GM23248 (cell line): ENCODE data around the gene FUCA2. TPM values are rescaled to one million over a fixed set of nuclear protein-coding genes. Genes with fewer than 3 reads are reported as not detected.
A peak's percentile ranks its signal among the peaks of the same experiment; 100 is the strongest.
"Not testable (repeated sequence)": the region's sequence is repeated elsewhere in the genome, so short reads cannot be mapped to it uniquely, and the experiment has no call there.

Source experiments
- DNase-seq: peaks from one replicate; pipeline ENCODE4 v3.0.0-alpha.2; 2015
- H2AFZ ChIP-seq: fragments of 200-600 bp; sonication (generic); 2 replicates; pipeline ENCODE4 v1.6.1; 2016; ENCODE audit warnings: antibody characterized with exemption
- H3F3A ChIP-seq: fragments of 200-600 bp; sonication (generic); 2 replicates; pipeline ENCODE4 v1.6.1; 2016; ENCODE audit warnings: mild to moderate bottlenecking, antibody characterized with exemption, mixed run types; ENCODE audit not compliant: insufficient read depth
- H3K27ac ChIP-seq: fragments of 200-600 bp; sonication (generic); 2 replicates; pipeline ENCODE4 v1.5.1; 2016; ENCODE audit warnings: mild to moderate bottlenecking
- H3K27me3 ChIP-seq: fragments of 200-600 bp; sonication (generic); replicated peaks from 2 replicates; pipeline ENCODE4 v1.6.1; 2016; ENCODE audit warnings: mild to moderate bottlenecking; ENCODE audit not compliant: insufficient read depth
- H3K36me3 ChIP-seq: fragments of 200-600 bp; sonication (generic); 2 replicates; pipeline ENCODE4 v1.6.1; 2016; ENCODE audit warnings: low read depth, mild to moderate bottlenecking
- H3K4me1 ChIP-seq: fragments of 200-600 bp; sonication (generic); 2 replicates; pipeline ENCODE4 v1.6.1; 2016; ENCODE audit warnings: mild to moderate bottlenecking; ENCODE audit not compliant: insufficient read depth
- H3K4me2 ChIP-seq: fragments of 200-600 bp; sonication (generic); one replicate; pipeline ENCODE4 v1.6.1; 2016; ENCODE audit warnings: mild to moderate bottlenecking; ENCODE audit not compliant: unreplicated experiment
- H3K4me3 ChIP-seq: fragments of 200-600 bp; sonication (generic); 2 replicates; pipeline ENCODE4 v1.5.1; 2016; ENCODE audit warnings: mild to moderate bottlenecking
- H3K79me2 ChIP-seq: fragments of 200-600 bp; sonication (generic); 2 replicates; pipeline ENCODE4 v1.6.1; 2016; ENCODE audit warnings: mild to moderate bottlenecking; ENCODE audit not compliant: insufficient read depth
- H3K9ac ChIP-seq: fragments of 200-600 bp; sonication (generic); 2 replicates; pipeline ENCODE4 v1.6.1; 2016; ENCODE audit warnings: mild to moderate bottlenecking
- H3K9me2 ChIP-seq: fragments of 200-600 bp; sonication (generic); 2 replicates; pipeline ENCODE4 v1.6.1; 2016; ENCODE audit warnings: mixed run types, mild to moderate bottlenecking, moderate library complexity; ENCODE audit not compliant: insufficient read depth
- H3K9me3 ChIP-seq: fragments of 200-600 bp; sonication (generic); one replicate; pipeline ENCODE4 v1.6.1; 2017; ENCODE audit warnings: low read depth
- H4K20me1 ChIP-seq: fragments of 200-600 bp; sonication (generic); 2 replicates; pipeline ENCODE4 v1.6.0; 2016; ENCODE audit not compliant: insufficient read depth
- EZH2 ChIP-seq: fragments of 200-600 bp; sonication (generic); IDR thresholded peaks from 2 replicates; pipeline ENCODE4 v1.6.1; 2018; ENCODE audit warnings: antibody characterized with exemption, mild to moderate bottlenecking; ENCODE audit not compliant: insufficient read depth, poor library complexity, severe bottlenecking
- EZH2phosphoT487 ChIP-seq: fragments of 200-600 bp; sonication (generic); IDR thresholded peaks from 2 replicates; pipeline ENCODE4 v1.6.1; 2018; ENCODE audit warnings: antibody characterized with exemption, moderate library complexity, mild to moderate bottlenecking, low read depth; ENCODE audit not compliant: insufficient read depth
- WGBS, 2 experiments: methylation state at CpG; one replicate each; pipeline ENCODE4 v1.1.6; 2015 to 2017; ENCODE audit warnings: low lambda C conversion rate in 2 of 2, low coverage in 1 of 2; ENCODE audit errors: missing lambda C conversion rate in 2 of 2; 5-methylcytosine and 5-hydroxymethylcytosine counted together
- in situ Hi-C: fragments of 300-500 bp; cut with MboI; formaldehyde crosslinking; loops from 2 replicates; pipeline ENCODE4 v1.15.0; 2020
- polyA plus RNA-seq: library from polyadenylated mRNA; unstranded; fragments of >200 nt; fragmentation: Nextera tagmentation; extraction: Ambion mirVana; gene quantifications from 2 replicates; pipeline ENCODE4 v1.2.1, GENCODE V29; 2016
- total RNA-seq: library from RNA; depleted of rRNA; stranded (reverse); fragments of >200 nt; shearing (Covaris generic); gene quantifications from 2 replicates; pipeline ENCODE4 v1.2.3, GENCODE V29; 2014

FUCA2 gene
- total and polyA plus RNA-seq, 2 experiments from 2014 or later = 57.2 to 108 TPM

GRCh38 chr6:143516690-143517446 lies 5.3 kb upstream of the FUCA2 start:
- WGBS, 2 experiments = 62 to 77% methylated on average over 2 of the region's 2 CpGs

GRCh38 chr6:143515766-143516355 lies 4.3 kb upstream of the FUCA2 start:
- no peak overlapping the region for H3K4me2 ChIP-seq
- no peaks in the 10 kb centered on the region for H3K9me2 ChIP-seq
- H3K27ac ChIP-seq = no peak overlapping the region
- 0 out of 2 replicates have a peak, but pooled peaks cover 4% of the 10 kb centered on the region for H3F3A ChIP-seq
- no peak overlapping the region for H3K9ac ChIP-seq
- TF ChIP-seq EZH2phosphoT487 (no peak), EZH2 (no peak)
- WGBS, 2 experiments = 42 to 44% methylated on average over 7 of the region's 7 CpGs
- no peaks in the 10 kb centered on the region for H4K20me1 ChIP-seq
- in situ Hi-C loops = no loop called here
- H3K4me3 ChIP-seq = no peak overlapping the region
- H3K36me3 ChIP-seq = no peaks in the 10 kb centered on the region
- 0 out of 2 replicates have a peak, but pooled peaks cover 7% of the 10 kb centered on the region for H3K27me3 ChIP-seq
- no peak overlapping the region for H2AFZ ChIP-seq
- H3K79me2 ChIP-seq = peaks cover 2% of the 10 kb centered on the region
- DNase-seq = no peak
- no peaks in the 10 kb centered on the region for H3K9me3 ChIP-seq
- peaks cover 8% of the 10 kb centered on the region; the same call in 1 of the 2 replicates for H3K4me1 ChIP-seq

More at GRCh38 chr6:143516690-143517446, 5.3 kb upstream of the FUCA2 start:
- H3K4me3 ChIP-seq = no peak overlapping the region
- no peak overlapping the region for H3K9ac ChIP-seq
- H3K9me3 ChIP-seq = no peaks in the 10 kb centered on the region
- no peak for TF ChIP-seq EZH2
- no peak for TF ChIP-seq EZH2phosphoT487
- no peak overlapping the region for H3K4me2 ChIP-seq
- no peak overlapping the region for H2AFZ ChIP-seq
- no peak overlapping the region for H3K27ac ChIP-seq
- H3K36me3 ChIP-seq = no peaks in the 10 kb centered on the region
- no peaks in the 10 kb centered on the region for H3K9me2 ChIP-seq
- in situ Hi-C loops = no loop called here
- H3K27me3 ChIP-seq = 0 out of 2 replicates have a peak, but pooled peaks cover 7% of the 10 kb centered on the region
- DNase-seq = no peak
- 0 out of 2 replicates have a peak, but pooled peaks cover 4% of the 10 kb centered on the region for H3F3A ChIP-seq
- H3K79me2 ChIP-seq = no peaks in the 10 kb centered on the region
- peaks cover 8% of the 10 kb centered on the region; the same call in 1 of the 2 replicates for H3K4me1 ChIP-seq
- H4K20me1 ChIP-seq = no peaks in the 10 kb centered on the region

GRCh38 chr6:143515061-143515760 lies 3.7 kb upstream of the FUCA2 start:
- no peak overlapping the region for H3K27ac ChIP-seq
- no peaks in the 10 kb centered on the region for H3K36me3 ChIP-seq
- H3K4me1 ChIP-seq = peaks cover 12% of the 10 kb centered on the region; the same call in 1 of the 2 replicates
- H3K9me3 ChIP-seq = no peaks in the 10 kb centered on the region
- no peaks in the 10 kb centered on the region for H3K9me2 ChIP-seq
- TF ChIP-seq EZH2phosphoT487 (no peak), EZH2 (no peak)
- no peak overlapping the region for H3K4me3 ChIP-seq
- no peak overlapping the region for H3K9ac ChIP-seq
- peak overlapping the region; percentile 36 for H2AFZ ChIP-seq
- 30 to 31% methylated on average over 12 of the region's 12 CpGs for WGBS, 2 experiments
- no peaks in the 10 kb centered on the region for H4K20me1 ChIP-seq
- 0 out of 2 replicates have a peak, but pooled peaks cover 4% of the 10 kb centered on the region for H3F3A ChIP-seq
- H3K4me2 ChIP-seq = peak overlapping the region; percentile 13
- H3K27me3 ChIP-seq = 0 out of 2 replicates have a peak, but pooled peaks cover 7% of the 10 kb centered on the region
- peaks cover 9% of the 10 kb centered on the region for H3K79me2 ChIP-seq
- in situ Hi-C loops = no loop called here
- DNase-seq = peak; percentile 67

- TF ChIP-seq EZH2phosphoT487 (no peak), EZH2 (no peak)
- H4K20me1 ChIP-seq = no peaks in the 10 kb centered on the region
- H3K9me3 ChIP-seq = no peaks in the 10 kb centered on the region
- H3K4me1 ChIP-seq = peaks cover 18% of the 10 kb centered on the region; the same call in 1 of the 2 replicates
- in situ Hi-C loops = no loop called here
- no peak overlapping the region for H3K4me2 ChIP-seq
- no peak overlapping the region for H2AFZ ChIP-seq
- H3K9ac ChIP-seq = no peak overlapping the region
- H3K36me3 ChIP-seq = no peaks in the 10 kb centered on the region
- H3K4me3 ChIP-seq = no peak overlapping the region
- 69 to 78% methylated on average over 4 of the region's 4 CpGs for WGBS, 2 experiments
- H3K27ac ChIP-seq = no peak overlapping the region
- peaks cover 26% of the 10 kb centered on the region for H3K79me2 ChIP-seq
- H3K9me2 ChIP-seq = no peaks in the 10 kb centered on the region
- peak; percentile 36 for DNase-seq
- H3F3A ChIP-seq = 0 out of 2 replicates have a peak, but pooled peaks cover 4% of the 10 kb centered on the region
- 0 out of 2 replicates have a peak, but pooled peaks cover 7% of the 10 kb centered on the region for H3K27me3 ChIP-seq
Observed at GRCh38 chr6:143513410-143513809, 1.9 kb upstream of the FUCA2 start.

GRCh38 chr6:143510326-143510725 lies 1.2 kb downstream of the FUCA2 start:
- peak overlapping the region; percentile 76; the same call in 1 of the 2 replicates for H3K27ac ChIP-seq
- H3K4me1 ChIP-seq = peaks cover 16% of the 10 kb centered on the region; the same call in 1 of the 2 replicates
- H2AFZ ChIP-seq = peak overlapping the region; percentile 94
- H4K20me1 ChIP-seq, H3K9me2 ChIP-seq, DNase-seq, H3K27me3 ChIP-seq, H3K9me3 ChIP-seq, H3F3A ChIP-seq, H3K36me3 ChIP-seq, in situ Hi-C loops: not testable (repeated sequence)
- H3K9ac ChIP-seq = peak overlapping the region; percentile 87
- peaks cover 35% of the 10 kb centered on the region for H3K79me2 ChIP-seq
- 90 to 91% methylated on average over 13 of the region's 13 CpGs for WGBS, 2 experiments
- peak overlapping the region; percentile 71 for H3K4me2 ChIP-seq
- H3K4me3 ChIP-seq = peak overlapping the region; percentile 80
